Erythroblast (primary cell): ENCODE results near the gene CRY1.

Experiments used
- GATA1 ChIP-seq: IDR thresholded peaks from 2 replicates; pipeline ENCODE4 v1.6.1; 2011; ENCODE audit warnings: low read depth, mild to moderate bottlenecking, control low read depth, low read length, moderate library complexity
- POLR2A ChIP-seq: IDR thresholded peaks from 2 replicates; pipeline ENCODE4 v1.6.1; 2011; ENCODE audit warnings: mild to moderate bottlenecking, low read length

DNA sequence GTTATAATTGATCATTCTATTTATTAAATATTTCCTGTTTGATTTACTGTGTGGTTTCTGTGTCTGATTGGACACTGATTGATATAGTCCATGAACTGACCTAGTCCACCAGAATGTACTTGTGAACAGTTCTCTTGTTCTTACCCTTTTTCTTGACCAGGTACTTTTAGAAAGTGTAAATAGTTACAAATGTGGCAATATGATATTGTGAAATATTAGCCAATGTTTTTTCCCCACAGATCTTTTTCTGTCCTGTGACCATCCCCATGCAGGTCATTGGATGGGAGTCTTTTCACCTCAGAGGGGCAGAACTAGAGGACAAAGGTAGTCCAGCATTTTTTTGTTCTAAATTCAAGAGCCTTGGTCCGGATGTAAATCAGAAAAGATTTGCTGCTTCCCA lies 8.3 kb upstream of the CRY1 start:
- TF ChIP-seq POLR2A (no peak), GATA1 (no peak)
